ENCODE measurements around the gene COG6.

- TF ChIP-seq EZH2 (optimal IDR thresholded peaks at IDR 0.05; ENCODE audit: low read depth, low read length): no peak
- no peak for TF ChIP-seq CTCF (IDR thresholded peaks at IDR 0.05; ENCODE audit: low read length)
- TF ChIP-seq EZH2phosphoT487 (IDR thresholded peaks at IDR 0.05; ENCODE audit: low read length): no peak
These were observed 127.6 kb downstream of the COG6 start for GRCh38 chr13:39783051-39783450.

All from MM.1S (cell line).